Measurements from ENCODE around the gene TRIML2. TPM values are rescaled to one million over a fixed set of nuclear protein-coding genes. Genes with fewer than 3 reads are reported as not detected.

Gene TRIML2
- polyA plus RNA-seq, 2 of the 4 experiments (the other 2 are of a cell fraction): 53.7 to 56.2 TPM

- DNase-seq (ENCODE audit: low read depth in 1 of 2, low spot score in 1 of 2): no peak
- WGBS (ENCODE audit: missing lambda C conversion rate): 97% methylated on average over 31 of the region's 40 CpGs
- Histone ChIP-seq H3K27ac (peak overlapping the region; percentile 90 to 93; a peak in 4 of 6 replicates), H3K4me1 (peaks cover 40% of the 10 kb centered on the region), H3K9me3 (no peaks in the 10 kb centered on the region; the same call in 2 of the 3 replicates), H3K4me3 (no peak overlapping the region), H3K4me2 (no peak overlapping the region)
- FAIRE-seq: no peak
- TF ChIP-seq ATOH8 (CRISPR knock-in tag; IDR thresholded peaks at IDR 0.05; ENCODE audit: low read depth) (no peak), EHF (CRISPR knock-in tag; IDR thresholded peaks at IDR 0.05) (no peak), FOXS1 (CRISPR knock-in tag; IDR thresholded peaks at IDR 0.05) (no peak), BCL3 (IDR thresholded peaks at IDR 0.05) (no peak), CBX8 (IDR thresholded peaks at IDR 0.05) (no peak), CTCF (IDR thresholded peaks at IDR 0.05) (no peak), POLR2AphosphoS2 (conservative IDR thresholded peaks at IDR 0.05; ENCODE audit: low read length) (no peak), RCOR1 (IDR thresholded peaks at IDR 0.05; ENCODE audit: low read depth, low read length) (no peak), JUN (IDR thresholded peaks at IDR 0.05) (no peak), PBX3 (IDR thresholded peaks at IDR 0.05) (no peak), FOSB (CRISPR knock-in tag; IDR thresholded peaks at IDR 0.05) (no peak), SMC3 (IDR thresholded peaks at IDR 0.05) (no peak), HOXB5 (CRISPR knock-in tag; IDR thresholded peaks at IDR 0.05) (no peak)
- ChIA-PET CTCF (no interaction called here), POLR2A (no interaction called here)
- ATAC-seq: no peak
These were observed 2.9 kb downstream of the TRIML2 start for GRCh38 chr4:188106454-188106853.

GRCh38 chr4:188092824-188093223 is 16.6 kb downstream of the TRIML2 start:
- TF ChIP-seq MYC (IDR thresholded peaks at IDR 0.05; ENCODE audit: borderline replicate concordance, low read length) (no peak), CBX8 (IDR thresholded peaks at IDR 0.05) (no peak), ZC3H11A (IDR thresholded peaks at IDR 0.05) (no peak), NPAS2 (CRISPR knock-in tag; IDR thresholded peaks at IDR 0.05; ENCODE audit: borderline replicate concordance) (no peak), JUN (IDR thresholded peaks at IDR 0.05) (no peak), EHMT2 (IDR thresholded peaks at IDR 0.05; ENCODE audit: low read depth) (no peak)
- peak in 1 of 2 experiments; percentile 52; a peak in 3 of 6 replicates for ATAC-seq
- no peak for FAIRE-seq
- Histone ChIP-seq H3K27ac (0 out of 6 replicates have a peak overlapping the region, but pooled peaks of 1 of the 2 experiments have one; percentile 14), H3K9me3 (no peaks in the 10 kb centered on the region), H3K4me1 (0 out of 3 replicates have a peak, but pooled peaks cover 5% of the 10 kb centered on the region), H3K4me2 (peak overlapping the region; percentile 23; the same call in 1 of the 3 replicates), H3K4me3 (no peak overlapping the region)
- CTCF ChIA-PET: no interaction called here
- no peak for DNase-seq (ENCODE audit: low read depth in 1 of 2, low spot score in 1 of 2)
- WGBS (ENCODE audit: missing lambda C conversion rate): 66% methylated on average over 3 of the region's 3 CpGs
- POLR2A ChIA-PET: no interaction called here

- FAIRE-seq: no peak
- ChIA-PET CTCF (no interaction called here), POLR2A (no interaction called here)
- H3K4me3 ChIP-seq: no peak overlapping the region
- DNase-seq (ENCODE audit: low read depth in 1 of 2, low spot score in 1 of 2): no peak
- WGBS (ENCODE audit: missing lambda C conversion rate): 70% methylated on average over 6 of the region's 6 CpGs
- H3K4me2 ChIP-seq: no peak overlapping the region
- H3K4me1 ChIP-seq: no peaks in the 10 kb centered on the region
- no peak for ATAC-seq
- H3K27ac ChIP-seq: no peak overlapping the region
- no peaks in the 10 kb centered on the region for H3K9me3 ChIP-seq
- no peak for TF ChIP-seq JUNB (IDR thresholded peaks at IDR 0.05)
- no peak for TF ChIP-seq SMC3 (IDR thresholded peaks at IDR 0.05)
- TF ChIP-seq RAD21 (conservative IDR thresholded peaks at IDR 0.05 in 1 of 2, IDR thresholded peaks at IDR 0.05 in 1 of 2): no peak
- TF ChIP-seq HES2 (IDR thresholded peaks at IDR 0.05): no peak
- no peak for TF ChIP-seq USF2 (IDR thresholded peaks at IDR 0.05)
- no peak for TF ChIP-seq SREBF2 (IDR thresholded peaks at IDR 0.05)
- TF ChIP-seq CEBPB (IDR thresholded peaks at IDR 0.05): no peak
- TF ChIP-seq TFCP2L1 (CRISPR knock-in tag; IDR thresholded peaks at IDR 0.05): no peak
- TF ChIP-seq GATA3 (IDR thresholded peaks at IDR 0.05; ENCODE audit: borderline replicate concordance): no peak
- TF ChIP-seq CTCF (IDR thresholded peaks at IDR 0.05): no peak
- no peak for TF ChIP-seq ZNF302 (CRISPR knock-in tag; IDR thresholded peaks at IDR 0.05)
- TF ChIP-seq RFX5 (IDR thresholded peaks at IDR 0.05): no peak
- TF ChIP-seq BHLHE40 (IDR thresholded peaks at IDR 0.05; ENCODE audit: low read depth, low read length): no peak
These were observed 22.5 kb downstream of the TRIML2 start for GRCh38 chr4:188086858-188087257.
